AG08395 (cell line): ENCODE data around the gene PDCD7.
"Not testable (repeated sequence)": the region's sequence is repeated elsewhere in the genome, so short reads cannot be mapped to it uniquely, and the experiment has no call there.

Experiments
- DNase-seq: peaks from one replicate; pipeline ENCODE4 v3.0.0; 2012; ENCODE audit warnings: mixed read lengths, low spot score

PDCD7 gene

GRCh38 chr15:65130941-65131340 is 2.7 kb downstream of the PDCD7 start:
- no peak for DNase-seq

GRCh38 chr15:65115542-65115941 is 18.1 kb downstream of the PDCD7 start:
- DNase-seq = no peak

- DNase-seq = no peak
These were observed 18.5 kb downstream of the PDCD7 start, which contains the start of gene UBAP1L for GRCh38 chr15:65115086-65115485. Gene UBAP1L, minus strand, starts transcription at chr15:65115200. Its CDS starts 8,985 bp downstream, at chr15:65106215.

- no peak for DNase-seq
These were observed 22.8 kb downstream of the PDCD7 start for GRCh38 chr15:65110676-65111292.

GRCh38 chr15:65106011-65106590 is 27.5 kb downstream of the PDCD7 start:
- DNase-seq = no peak

- no peak for DNase-seq
These were observed 28.6 kb downstream of the PDCD7 start for GRCh38 chr15:65105038-65105437.

GRCh38 chr15:65102912-65103311 is 30.7 kb downstream of the PDCD7 start:
- no peak for DNase-seq

- DNase-seq = no peak
These were observed 31.5 kb downstream of the PDCD7 start for GRCh38 chr15:65101891-65102708.

GRCh38 chr15:65101411-65101890 is 32.2 kb downstream of the PDCD7 start:
- DNase-seq = peak; percentile 67

GRCh38 chr15:65100442-65100841 is 33.2 kb downstream of the PDCD7 start:
- DNase-seq = no peak

- not testable (repeated sequence) for DNase-seq
These were observed 33.8 kb downstream of the PDCD7 start for GRCh38 chr15:65099801-65100200.

GRCh38 chr15:65099336-65099735 is 34.3 kb downstream of the PDCD7 start:
- no peak for DNase-seq

- no peak for DNase-seq
These were observed 35.9 kb downstream of the PDCD7 start for GRCh38 chr15:65097651-65098263.

- DNase-seq = no peak
These were observed 36.9 kb downstream of the PDCD7 start for GRCh38 chr15:65096481-65097385.

GRCh38 chr15:65095747-65096104 is 37.9 kb downstream of the PDCD7 start:
- DNase-seq = no peak

- no peak for DNase-seq
These were observed 38.4 kb downstream of the PDCD7 start for GRCh38 chr15:65095011-65095746.

- DNase-seq = no peak
These were observed 39.2 kb downstream of the PDCD7 start for GRCh38 chr15:65094294-65094995.

GRCh38 chr15:65093793-65094170 is 39.8 kb downstream of the PDCD7 start:
- not testable (repeated sequence) for DNase-seq

GRCh38 chr15:65092911-65093792 is 40.5 kb downstream of the PDCD7 start:
- DNase-seq = no peak
